ENCODE data around the gene CUL9.

GRCh38 chr6:43243664-43244321 lies 61.8 kb downstream of the CUL9 start:
- TF ChIP-seq CTCF (optimal IDR thresholded peaks at IDR 0.05 in 1 of 3, IDR thresholded peaks at IDR 0.05 in 1 of 3, conservative IDR thresholded peaks at IDR 0.05 in 1 of 3; ENCODE audit: extremely low read depth in 1 of 3, insufficient read depth in 2 of 3, low read length in 3 of 3) (no peak), EZH2 (IDR thresholded peaks at IDR 0.05; ENCODE audit: low read length) (peak; percentile 75)
